ENCODE data around the gene VGF.
A peak's percentile ranks its signal among the peaks of the same experiment; 100 is the strongest.

The VGF gene

GRCh38 chr7:101169838-101170551 lies 4.6 kb upstream of the VGF start (continued):
- TF ChIP-seq ZNF692 (tag by site-specific recombination; IDR thresholded peaks at IDR 0.05): no peak
- TF ChIP-seq SP3 (tag by site-specific recombination; IDR thresholded peaks at IDR 0.05): peak; percentile 37; the same call in 1 of the 2 replicates
- TF ChIP-seq GLIS1 (tag by site-specific recombination; IDR thresholded peaks at IDR 0.05): peak; percentile 36; the same call in 1 of the 2 replicates
- TF ChIP-seq ZNF214 (tag by site-specific recombination; IDR thresholded peaks at IDR 0.05; ENCODE audit: borderline replicate concordance): no peak
- TF ChIP-seq ZFP69B (tag by site-specific recombination; IDR thresholded peaks at IDR 0.05): no peak
- no peak for TF ChIP-seq ZBTB10 (tag by site-specific recombination; IDR thresholded peaks at IDR 0.05)
- peak; percentile 56; the same call in 1 of the 2 replicates for TF ChIP-seq ZNF398 (tag by site-specific recombination; IDR thresholded peaks at IDR 0.05)
- TF ChIP-seq PBX3 (CRISPR knock-in tag; IDR thresholded peaks at IDR 0.05): no peak
- no peak for TF ChIP-seq ZBTB7A (tag by site-specific recombination; IDR thresholded peaks at IDR 0.05; ENCODE audit: low read depth)
- no peak for TF ChIP-seq ZNF664 (tag by site-specific recombination; IDR thresholded peaks at IDR 0.05)
- TF ChIP-seq ZNF114 (tag by site-specific recombination; IDR thresholded peaks at IDR 0.05): no peak
- no peak for TF ChIP-seq ZNF580 (tag by site-specific recombination; IDR thresholded peaks at IDR 0.05)
- TF ChIP-seq ZNF175 (tag by site-specific recombination; IDR thresholded peaks at IDR 0.05): no peak
- peak; percentile 8; the same call in 1 of the 2 replicates for TF ChIP-seq SP7 (tag by site-specific recombination; IDR thresholded peaks at IDR 0.05)
- no peak for TF ChIP-seq ZNF311 (tag by site-specific recombination; IDR thresholded peaks at IDR 0.05; ENCODE audit: borderline replicate concordance)
- 0 out of 2 replicates have a peak, but pooled peaks have one; percentile 3 for TF ChIP-seq SCRT2 (tag by site-specific recombination; IDR thresholded peaks at IDR 0.05)
- TF ChIP-seq SP2 (tag by site-specific recombination; IDR thresholded peaks at IDR 0.05): peak; percentile 11; the same call in 1 of the 2 replicates
- no peak for TF ChIP-seq ZNF350 (tag by site-specific recombination; IDR thresholded peaks at IDR 0.05)
- peak; percentile 32; the same call in 1 of the 2 replicates for TF ChIP-seq KLF10 (tag by site-specific recombination; IDR thresholded peaks at IDR 0.05)
- TF ChIP-seq ZNF610 (tag by site-specific recombination; IDR thresholded peaks at IDR 0.05; ENCODE audit: borderline replicate concordance): no peak
- no peak for TF ChIP-seq ZNF785 (tag by site-specific recombination; IDR thresholded peaks at IDR 0.05)
- no peak for TF ChIP-seq TCF7L2 (IDR thresholded peaks at IDR 0.05; ENCODE audit: borderline replicate concordance, low read depth, low read length)
- no peak for TF ChIP-seq ZNF645 (tag by site-specific recombination; IDR thresholded peaks at IDR 0.05)
- no peak for TF ChIP-seq KLF7 (tag by site-specific recombination; IDR thresholded peaks at IDR 0.05; ENCODE audit: borderline replicate concordance)
- no peak for TF ChIP-seq ZNF549 (tag by site-specific recombination; IDR thresholded peaks at IDR 0.05)
- no peak for TF ChIP-seq ZIC2 (tag by site-specific recombination; IDR thresholded peaks at IDR 0.05)
- no peak for TF ChIP-seq ZNF707 (tag by site-specific recombination; IDR thresholded peaks at IDR 0.05)
- no peak for TF ChIP-seq ZBTB11 (tag by site-specific recombination; conservative IDR thresholded peaks at IDR 0.05; ENCODE audit: low read depth)

All from HEK293 (cell line).